GM23338 (cell line): ENCODE results near the gene PAX4. TPM values are rescaled to one million over a fixed set of nuclear protein-coding genes. Genes with fewer than 3 reads are reported as not detected.

Source experiments
- ATAC-seq: fragments of 200-7000 bp; cut with Tn5 transposase; 3 replicates; pipeline ENCODE4 v1.9.1; 2020
- DNase-seq: peaks from one replicate; pipeline ENCODE4 v3.0.0-alpha.2; 2015; ENCODE audit warnings: low spot score
- H2AFZ ChIP-seq: fragments of 200-600 bp; sonication (generic); 2 replicates; pipeline ENCODE4 v1.8.0; 2016; ENCODE audit warnings: antibody characterized with exemption, mild to moderate bottlenecking, moderate library complexity
- H3F3A ChIP-seq: fragments of 200-600 bp; sonication (generic); replicated peaks from 2 replicates; pipeline ENCODE4 v1.8.0; 2017; ENCODE audit warnings: antibody characterized with exemption, mixed run types, low read depth
- H3K27ac ChIP-seq: fragments of 200-600 bp; sonication (generic); 2 replicates; pipeline ENCODE4 v1.6.1; 2016; ENCODE audit warnings: low read depth
- H3K27me3 ChIP-seq: fragments of 200-600 bp; sonication (generic); 2 replicates; pipeline ENCODE4 v1.8.0; 2016; ENCODE audit warnings: mild to moderate bottlenecking, mixed run types, moderate library complexity; ENCODE audit not compliant: insufficient read depth
- H3K36me3 ChIP-seq: fragments of 200-600 bp; sonication (generic); 2 replicates; pipeline ENCODE4 v1.8.0; 2016; ENCODE audit warnings: mild to moderate bottlenecking; ENCODE audit not compliant: insufficient read depth
- H3K4me1 ChIP-seq: fragments of 200-600 bp; sonication (generic); 2 replicates; pipeline ENCODE4 v1.8.0; 2016; ENCODE audit warnings: mild to moderate bottlenecking, moderate library complexity; ENCODE audit not compliant: insufficient read depth
- H3K4me2 ChIP-seq: fragments of 200-600 bp; sonication (generic); 2 replicates; pipeline ENCODE4 v1.7.1; 2017; ENCODE audit warnings: mixed run types
- H3K4me3 ChIP-seq: fragments of 200-600 bp; sonication (generic); 2 replicates; pipeline ENCODE4 v1.6.1; 2016; ENCODE audit warnings: mixed run types
- H3K79me2 ChIP-seq: fragments of 200-600 bp; sonication (generic); replicated peaks from 2 replicates; pipeline ENCODE4 v1.8.0; 2017; ENCODE audit warnings: mild to moderate bottlenecking; ENCODE audit not compliant: insufficient read depth
- H3K9me2 ChIP-seq: fragments of 200-600 bp; sonication (generic); 2 replicates; pipeline ENCODE4 v1.8.0; 2017; ENCODE audit not compliant: insufficient read depth
- H4K20me1 ChIP-seq: fragments of 200-600 bp; sonication (generic); replicated peaks from 2 replicates; pipeline ENCODE4 v1.8.0; 2017; ENCODE audit warnings: mild to moderate bottlenecking; ENCODE audit not compliant: insufficient read depth
- H3K27ac Mint-ChIP-seq: 2 replicates; pipeline ENCODE4 v1.8.0; 2020; ENCODE audit warnings: inconsistent platforms, mild to moderate bottlenecking, moderate library complexity, mixed read lengths
- H3K27me3 Mint-ChIP-seq: 3 replicates; pipeline ENCODE4 v1.8.0; 2022; ENCODE audit warnings: low read depth, mild to moderate bottlenecking, moderate library complexity, mixed read lengths, inconsistent platforms; ENCODE audit not compliant: insufficient read depth, poor library complexity
- H3K36me3 Mint-ChIP-seq: 3 replicates; pipeline ENCODE4 v1.8.0; 2021; ENCODE audit warnings: low read depth, mild to moderate bottlenecking, inconsistent platforms, moderate library complexity, mixed read lengths
- H3K4me1 Mint-ChIP-seq: 3 replicates; pipeline ENCODE4 v1.8.0; 2020; ENCODE audit warnings: mild to moderate bottlenecking, inconsistent platforms, mixed read lengths
- H3K4me3 Mint-ChIP-seq: 3 replicates; pipeline ENCODE4 v1.8.0; 2021; ENCODE audit warnings: moderate library complexity, mild to moderate bottlenecking, inconsistent platforms, mixed read lengths
- H3K9me3 Mint-ChIP-seq: 3 replicates; pipeline ENCODE4 v1.8.0; 2020; ENCODE audit warnings: moderate library complexity, mild to moderate bottlenecking, inconsistent platforms, mixed read lengths
- CTCF ChIP-seq, 2 experiments: fragments of 200-600 bp in 1 of 2; sonication (generic) in 1 of 2; conservative IDR thresholded peaks; 2 replicates each; pipeline versions ENCODE4 v1.5.1 to v1.6.1; 2016 to 2017; ENCODE audit warnings: antibody characterized with exemption in 2 of 2, low read depth in 2 of 2, mild to moderate bottlenecking in 2 of 2, moderate library complexity in 1 of 2
- JUNB ChIP-seq: IDR thresholded peaks from one replicate; pipeline ENCODE4 v1.6.1; 2016; ENCODE audit warnings: antibody characterized with exemption; ENCODE audit not compliant: unreplicated experiment
- NANOG ChIP-seq: IDR thresholded peaks from 2 replicates; pipeline ENCODE4 v1.6.1; 2016; ENCODE audit warnings: antibody characterized with exemption, borderline replicate concordance
- POLR2AphosphoS5 ChIP-seq: IDR thresholded peaks from 2 replicates; pipeline ENCODE4 v1.6.1; 2016; ENCODE audit warnings: antibody characterized with exemption, low read depth
- ZNF331 ChIP-seq: fragments of 250-450 bp; sonication (Bioruptor Pico); IDR thresholded peaks from 2 replicates; pipeline ENCODE4 v1.5.0; 2020; ENCODE audit warnings: low read depth, mild to moderate bottlenecking, moderate library complexity
- ZNF462 ChIP-seq: fragments of 250-450 bp; sonication (Bioruptor Pico); IDR thresholded peaks from 2 replicates; pipeline ENCODE4 v1.5.0; 2020; ENCODE audit warnings: mild to moderate bottlenecking, moderate library complexity
- polyA plus RNA-seq: library from polyadenylated mRNA; unstranded; fragments of >200 nt; fragmentation: Nextera tagmentation; extraction: Ambion mirVana; gene quantifications from 2 replicates; pipeline ENCODE4 v1.2.1, GENCODE V29; 2016
- total RNA-seq: library from RNA; depleted of rRNA; stranded (reverse); fragments of >200 nt; shearing (Covaris generic); gene quantifications from 2 replicates; pipeline ENCODE4 v1.2.3, GENCODE V29; 2014

PAX4 gene
- total and polyA plus RNA-seq, 2 experiments from 2014 or later = not detected

- no peak for TF ChIP-seq ZNF462 (CRISPR knock-in tag)
- TF ChIP-seq ZNF331 (CRISPR knock-in tag) = no peak
- no peak for TF ChIP-seq JUNB
- TF ChIP-seq POLR2AphosphoS5 = no peak
- TF ChIP-seq CTCF (conservative IDR thresholded peaks at IDR 0.05; ENCODE audit: low read depth in 2 of 2) = no peak
Measured at GRCh38 chr7:127648986-127649385, 31.0 kb upstream of the PAX4 start (continued).

- no peak overlapping the region for H3K27ac ChIP-seq
- no peak overlapping the region for H3K4me3 Mint-ChIP-seq
- no peaks in the 10 kb centered on the region for H3K27me3 ChIP-seq
- no peak overlapping the region for H3K4me3 ChIP-seq
- peaks cover 3% of the 10 kb centered on the region; the same call in 1 of the 3 replicates for H3K36me3 Mint-ChIP-seq
- H3K4me1 Mint-ChIP-seq = peaks cover under 1% of the 10 kb centered on the region; the same call in 2 of the 3 replicates
- peaks cover 3% of the 10 kb centered on the region; the same call in 1 of the 2 replicates for H4K20me1 ChIP-seq
- no peak for ATAC-seq
- peaks cover 7% of the 10 kb centered on the region; the same call in 1 of the 2 replicates for H3K4me1 ChIP-seq
- no peaks in the 10 kb centered on the region for H3F3A ChIP-seq
- H3K27ac Mint-ChIP-seq = no peak overlapping the region
- H3K79me2 ChIP-seq = peaks cover 6% of the 10 kb centered on the region
- no peaks in the 10 kb centered on the region for H3K9me2 ChIP-seq
- no peak for TF ChIP-seq NANOG
- no peak for DNase-seq
- no peaks in the 10 kb centered on the region for H3K36me3 ChIP-seq
- H2AFZ ChIP-seq = no peak overlapping the region
- no peak overlapping the region for H3K4me2 ChIP-seq
- H3K27me3 Mint-ChIP-seq = peaks cover 5% of the 10 kb centered on the region
- no peaks in the 10 kb centered on the region; the same call in 2 of the 3 replicates for H3K9me3 Mint-ChIP-seq
Measured at GRCh38 chr7:127647636-127648035, 29.7 kb upstream of the PAX4 start.
